SK-N-SH (cell line): Measurements from ENCODE around the gene DUSP5.

Experiments
- CTCF ChIP-seq: fragments of 200-600 bp; sonication (generic); IDR thresholded peaks from 2 replicates; pipeline ENCODE4 v1.6.1; 2017; ENCODE audit warnings: antibody characterized with exemption, mild to moderate bottlenecking, moderate library complexity
- FOSL2 ChIP-seq: IDR thresholded peaks from 2 replicates; pipeline ENCODE4 v1.4.0; 2012; ENCODE audit warnings: low read depth, mild to moderate bottlenecking, moderate library complexity, borderline replicate concordance
- FOXM1 ChIP-seq: IDR thresholded peaks from 2 replicates; pipeline ENCODE4 v1.4.0; 2012; ENCODE audit warnings: low read depth, mild to moderate bottlenecking
- NRF1 ChIP-seq: IDR thresholded peaks from 2 replicates; pipeline ENCODE4 v1.6.1; 2012; ENCODE audit warnings: low read depth, mild to moderate bottlenecking, low read length
- REST ChIP-seq: IDR thresholded peaks from 2 replicates; pipeline ENCODE4 v1.6.1; 2012; ENCODE audit warnings: mild to moderate bottlenecking, low read depth, low read length, moderate library complexity
- TEAD4 ChIP-seq: IDR thresholded peaks from 2 replicates; pipeline ENCODE4 v1.4.0; 2012; ENCODE audit warnings: mild to moderate bottlenecking, borderline replicate concordance; ENCODE audit not compliant: insufficient read depth
- YY1 ChIP-seq: IDR thresholded peaks from 2 replicates; pipeline ENCODE4 v1.4.0; 2012; ENCODE audit warnings: low read depth, mild to moderate bottlenecking

GRCh38 chr10:110506448-110506847, 8.7 kb downstream of the DUSP5 start:
- no peak for TF ChIP-seq FOXM1
- TF ChIP-seq TEAD4: no peak
- TF ChIP-seq NRF1: no peak
- no peak for TF ChIP-seq REST
- no peak for TF ChIP-seq CTCF
- TF ChIP-seq YY1: no peak
- TF ChIP-seq FOSL2: no peak
